Rectal smooth muscle tissue (tissue), 1 donor: Measurements from ENCODE around the gene XCR1.

Source experiments
- H3K27ac ChIP-seq: one replicate; pipeline ENCODE4 v1.7.0; 2013; ENCODE audit warnings: low read depth, low read length, inconsistent platforms
- H3K27me3 ChIP-seq: one replicate; pipeline ENCODE4 v1.7.0; 2013; ENCODE audit warnings: low read length; ENCODE audit not compliant: control insufficient read depth, insufficient read depth
- H3K36me3 ChIP-seq: one replicate; pipeline ENCODE4 v1.7.0; 2013; ENCODE audit warnings: low read length; ENCODE audit not compliant: control insufficient read depth, insufficient read depth
- H3K4me1 ChIP-seq: one replicate; pipeline ENCODE4 v1.7.0; 2013; ENCODE audit warnings: low read length; ENCODE audit not compliant: control insufficient read depth, insufficient read depth
- H3K4me3 ChIP-seq: one replicate; pipeline ENCODE4 v1.7.0; 2013; ENCODE audit warnings: low read length
- H3K9ac ChIP-seq: one replicate; pipeline ENCODE4 v1.7.0; 2013; ENCODE audit warnings: low read length

Gene XCR1

DNA sequence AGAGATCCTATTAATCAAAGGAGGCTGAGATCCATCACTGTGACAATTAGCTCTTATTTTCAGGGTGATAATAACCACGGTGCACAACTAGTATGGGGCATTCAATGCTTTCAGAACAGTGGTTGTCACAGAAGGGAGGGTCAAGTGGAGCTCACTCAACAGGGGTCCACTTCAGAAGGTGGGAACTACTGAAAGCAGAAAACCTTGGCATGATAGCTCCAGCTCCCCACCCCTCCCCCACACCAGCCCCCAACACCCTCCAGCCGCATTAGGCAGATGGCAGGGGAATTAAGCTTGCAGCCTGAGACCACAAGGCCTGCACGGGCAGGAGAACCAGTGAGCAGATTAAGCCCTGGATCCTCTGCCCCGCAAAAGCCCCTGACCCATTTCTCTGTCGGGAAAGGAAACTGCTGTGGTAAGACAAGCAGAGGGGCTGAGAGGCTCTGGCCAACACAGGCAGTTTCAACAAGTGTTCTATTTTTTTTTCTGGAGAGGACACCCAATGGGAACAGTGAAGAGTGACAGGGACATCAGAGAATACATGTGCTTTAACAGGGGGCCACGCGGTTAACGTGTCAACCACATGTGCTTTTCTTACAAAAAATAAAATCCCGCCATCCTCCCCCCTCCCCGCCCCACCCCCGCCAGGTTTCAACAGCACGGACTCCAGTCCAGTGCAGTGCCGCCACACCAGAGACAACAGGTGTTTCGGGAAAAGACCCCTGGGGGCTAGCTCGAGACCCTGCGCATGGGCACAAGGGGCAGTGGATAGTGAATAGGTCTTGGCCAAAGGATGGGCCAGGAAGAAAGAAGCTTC is 32.7 kb downstream of the XCR1 start:
- peak overlapping the region; percentile 94 for H3K4me3 ChIP-seq
- peak overlapping the region; percentile 91 for H3K27ac ChIP-seq
- H3K36me3 ChIP-seq: no peaks in the 10 kb centered on the region
- H3K9ac ChIP-seq: peak overlapping the region; percentile 87
- H3K4me1 ChIP-seq: peaks cover 19% of the 10 kb centered on the region
- no peaks in the 10 kb centered on the region for H3K27me3 ChIP-seq

DNA sequence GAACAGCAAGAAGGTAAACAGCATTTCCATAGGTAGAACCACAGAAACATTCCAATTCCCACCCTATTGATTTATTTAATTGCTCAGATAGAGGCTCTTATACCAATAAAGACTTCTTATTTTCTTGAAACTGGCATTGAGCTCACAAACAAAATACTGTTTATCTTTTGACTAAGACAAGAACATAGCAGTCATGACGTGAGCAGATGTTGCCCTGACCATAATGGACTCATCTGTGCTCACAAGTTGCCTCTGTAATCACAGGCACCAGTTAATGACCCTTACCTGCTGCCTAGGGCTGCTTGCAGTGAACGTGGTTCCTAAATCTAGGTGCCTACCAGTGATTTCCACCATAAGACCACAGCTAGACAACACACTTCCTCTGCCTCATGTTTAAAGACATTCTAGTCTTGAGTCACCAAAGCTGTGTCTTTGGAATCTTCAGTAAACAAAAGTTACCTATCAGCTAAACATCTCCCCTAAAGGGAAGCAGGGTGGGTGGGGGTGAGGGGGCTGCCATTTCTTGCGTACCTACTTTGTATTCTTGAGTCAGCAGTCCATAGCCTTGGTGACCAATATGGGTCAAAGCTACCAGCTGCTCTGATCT is 33.8 kb downstream of the XCR1 start:
- no peaks in the 10 kb centered on the region for H3K27me3 ChIP-seq
- peaks cover 30% of the 10 kb centered on the region for H3K4me1 ChIP-seq
- H3K36me3 ChIP-seq: no peaks in the 10 kb centered on the region
- H3K4me3 ChIP-seq: no peak overlapping the region
- peak overlapping the region; percentile 51 for H3K27ac ChIP-seq
- H3K9ac ChIP-seq: no peak overlapping the region

DNA sequence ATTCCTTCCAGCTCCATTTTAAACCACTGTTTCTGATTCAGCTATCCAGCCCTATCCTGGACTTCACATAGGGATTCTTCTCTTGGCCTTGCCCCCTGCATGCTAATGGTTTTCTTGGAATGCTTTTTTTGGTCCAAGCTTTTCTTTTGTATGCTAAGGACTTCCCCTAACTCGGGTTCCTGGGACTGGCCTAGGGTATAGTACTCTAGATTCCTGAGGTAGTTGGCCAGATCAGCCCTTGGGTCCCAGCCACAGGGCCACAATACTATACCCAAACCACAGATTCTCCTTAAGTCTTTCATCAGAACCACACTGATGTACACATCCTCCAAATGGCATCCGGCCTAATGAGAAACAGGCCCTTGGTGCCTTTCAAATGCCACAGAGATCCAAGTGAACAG is 34.5 kb downstream of the XCR1 start:
- H3K4me3 ChIP-seq: no peak overlapping the region
- H3K27me3 ChIP-seq: no peaks in the 10 kb centered on the region
- H3K27ac ChIP-seq: peak overlapping the region; percentile 51
- peaks cover 37% of the 10 kb centered on the region for H3K4me1 ChIP-seq
- no peak overlapping the region for H3K9ac ChIP-seq
- H3K36me3 ChIP-seq: no peaks in the 10 kb centered on the region

DNA sequence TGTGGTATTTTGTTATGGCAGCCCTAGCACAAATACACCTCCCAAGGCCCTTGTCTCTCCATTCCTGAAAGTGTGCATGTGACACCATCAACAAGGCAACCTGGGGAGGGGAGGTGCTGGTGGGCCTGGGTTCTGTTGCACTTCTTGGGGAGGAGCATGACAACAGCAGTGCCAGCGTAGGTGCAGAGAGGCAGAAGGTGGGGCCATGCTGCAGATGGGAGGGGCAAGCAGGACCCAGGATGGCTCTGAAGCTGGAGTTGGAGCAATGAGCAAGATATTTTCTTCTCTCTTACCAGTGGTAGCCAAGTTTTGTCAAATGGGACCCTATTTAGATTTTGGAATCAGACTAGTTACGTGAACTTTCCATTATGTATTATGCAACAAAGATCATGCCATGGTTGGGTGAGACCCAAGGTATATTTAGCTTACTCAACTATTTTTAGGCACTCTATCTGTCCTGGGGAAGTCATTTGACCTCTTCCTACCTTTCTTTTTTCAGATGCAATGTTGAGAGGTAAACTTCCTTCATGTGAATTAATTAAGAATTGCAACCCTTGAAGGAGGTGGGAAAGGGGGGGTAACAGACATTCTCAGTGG is 35.1 kb downstream of the XCR1 start:
- H3K27ac ChIP-seq: peak overlapping the region; percentile 51
- H3K9ac ChIP-seq: no peak overlapping the region

DNA sequence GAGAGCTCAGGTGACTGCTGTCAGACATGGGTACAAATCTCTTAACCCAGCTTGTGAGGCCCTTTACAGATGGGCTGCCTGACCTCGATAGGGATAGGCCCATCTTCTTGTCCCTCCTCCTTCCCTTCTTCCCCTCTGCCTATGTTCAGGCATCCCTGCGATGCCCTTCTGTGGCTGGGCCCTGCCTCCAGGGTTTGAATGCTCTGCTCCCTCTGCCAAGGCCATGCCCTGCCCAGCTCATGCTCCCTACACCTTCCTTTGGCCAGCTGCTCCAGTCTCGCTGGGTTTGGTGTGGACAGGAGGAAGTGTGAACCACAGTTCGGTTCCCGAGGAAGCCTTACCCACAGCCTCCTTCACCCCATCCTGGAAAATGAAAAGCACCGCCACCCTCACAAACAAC is 35.9 kb downstream of the XCR1 start:
- peaks cover 52% of the 10 kb centered on the region for H3K4me1 ChIP-seq
- H3K4me3 ChIP-seq: no peak overlapping the region
- H3K27ac ChIP-seq: peak overlapping the region; percentile 51
- H3K27me3 ChIP-seq: no peaks in the 10 kb centered on the region
- no peak overlapping the region for H3K9ac ChIP-seq
- H3K36me3 ChIP-seq: no peaks in the 10 kb centered on the region

More for the DNA sequence above, 35.1 kb downstream of the XCR1 start:
- Histone ChIP-seq H3K4me3 (no peak overlapping the region), H3K36me3 (no peaks in the 10 kb centered on the region), H3K4me1 (peaks cover 43% of the 10 kb centered on the region), H3K27me3 (no peaks in the 10 kb centered on the region)

DNA sequence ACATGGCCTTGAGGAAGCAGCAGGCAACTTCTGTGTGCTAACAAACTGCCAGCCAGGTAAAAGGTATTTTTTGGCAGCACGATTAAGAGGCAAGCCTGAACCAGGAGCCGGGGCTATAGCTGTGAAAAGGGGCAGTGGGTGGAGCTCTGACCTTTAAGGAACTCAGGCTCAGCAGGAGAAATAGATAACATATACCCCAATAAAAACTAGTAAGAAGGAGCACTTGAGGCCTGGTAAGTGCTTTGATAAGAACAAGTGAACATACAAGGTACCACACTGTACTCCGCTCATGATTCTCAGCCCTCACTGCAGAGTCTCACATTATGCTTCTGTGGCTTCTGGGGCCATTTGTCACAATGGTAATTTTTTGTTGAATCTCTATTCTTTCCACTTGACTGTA is 37.1 kb downstream of the XCR1 start:
- H3K9ac ChIP-seq: no peak overlapping the region
- H3K4me3 ChIP-seq: no peak overlapping the region
- H3K4me1 ChIP-seq: peaks cover 63% of the 10 kb centered on the region
- no peaks in the 10 kb centered on the region for H3K36me3 ChIP-seq
- no peak overlapping the region for H3K27ac ChIP-seq
- no peaks in the 10 kb centered on the region for H3K27me3 ChIP-seq

DNA sequence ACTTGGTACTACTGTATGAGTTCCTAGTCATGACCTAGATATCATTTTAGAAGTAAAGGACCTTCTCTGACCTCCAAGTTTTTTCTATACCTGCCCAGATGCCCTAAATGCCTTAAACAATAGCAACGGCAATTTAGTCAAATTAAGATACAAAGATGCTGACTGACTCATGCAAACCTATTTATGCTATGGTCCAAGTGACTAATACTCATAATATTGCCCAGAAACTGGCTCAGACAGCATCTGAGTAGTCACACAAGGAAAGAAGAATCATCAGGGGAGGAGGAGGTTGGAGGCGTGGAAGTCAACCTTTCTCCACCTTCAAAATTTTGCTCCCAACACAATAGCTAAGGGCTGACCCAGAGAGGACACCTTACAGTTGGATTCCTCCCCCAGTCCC is 38.5 kb downstream of the XCR1 start:
- Histone ChIP-seq H3K27ac (peak overlapping the region; percentile 81), H3K9ac (no peak overlapping the region), H3K36me3 (peaks cover 5% of the 10 kb centered on the region), H3K4me3 (no peak overlapping the region), H3K4me1 (peaks cover 74% of the 10 kb centered on the region), H3K27me3 (no peaks in the 10 kb centered on the region)

DNA sequence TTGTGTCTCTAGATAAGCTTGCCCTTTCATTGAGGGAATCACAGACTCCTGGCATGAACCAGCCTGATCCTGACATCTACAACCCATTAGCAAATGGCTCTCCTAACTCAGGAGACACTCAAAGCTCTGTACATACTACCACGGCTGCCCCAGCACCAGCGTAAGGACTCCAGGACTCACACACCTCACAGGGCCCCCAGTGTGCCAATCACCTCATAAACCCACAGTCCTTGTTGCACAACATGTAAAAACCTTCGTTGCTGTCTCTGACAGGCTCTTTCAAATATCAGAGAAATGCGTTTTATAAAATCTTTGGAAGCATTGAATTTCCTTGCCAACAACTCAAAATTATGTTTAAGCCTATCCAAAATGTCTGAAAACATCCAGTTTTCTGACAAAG is 38.9 kb downstream of the XCR1 start:
- Histone ChIP-seq H3K27ac (peak overlapping the region; percentile 81), H3K9ac (no peak overlapping the region), H3K27me3 (no peaks in the 10 kb centered on the region), H3K36me3 (peaks cover 8% of the 10 kb centered on the region), H3K4me1 (peaks cover 75% of the 10 kb centered on the region), H3K4me3 (no peak overlapping the region)

DNA sequence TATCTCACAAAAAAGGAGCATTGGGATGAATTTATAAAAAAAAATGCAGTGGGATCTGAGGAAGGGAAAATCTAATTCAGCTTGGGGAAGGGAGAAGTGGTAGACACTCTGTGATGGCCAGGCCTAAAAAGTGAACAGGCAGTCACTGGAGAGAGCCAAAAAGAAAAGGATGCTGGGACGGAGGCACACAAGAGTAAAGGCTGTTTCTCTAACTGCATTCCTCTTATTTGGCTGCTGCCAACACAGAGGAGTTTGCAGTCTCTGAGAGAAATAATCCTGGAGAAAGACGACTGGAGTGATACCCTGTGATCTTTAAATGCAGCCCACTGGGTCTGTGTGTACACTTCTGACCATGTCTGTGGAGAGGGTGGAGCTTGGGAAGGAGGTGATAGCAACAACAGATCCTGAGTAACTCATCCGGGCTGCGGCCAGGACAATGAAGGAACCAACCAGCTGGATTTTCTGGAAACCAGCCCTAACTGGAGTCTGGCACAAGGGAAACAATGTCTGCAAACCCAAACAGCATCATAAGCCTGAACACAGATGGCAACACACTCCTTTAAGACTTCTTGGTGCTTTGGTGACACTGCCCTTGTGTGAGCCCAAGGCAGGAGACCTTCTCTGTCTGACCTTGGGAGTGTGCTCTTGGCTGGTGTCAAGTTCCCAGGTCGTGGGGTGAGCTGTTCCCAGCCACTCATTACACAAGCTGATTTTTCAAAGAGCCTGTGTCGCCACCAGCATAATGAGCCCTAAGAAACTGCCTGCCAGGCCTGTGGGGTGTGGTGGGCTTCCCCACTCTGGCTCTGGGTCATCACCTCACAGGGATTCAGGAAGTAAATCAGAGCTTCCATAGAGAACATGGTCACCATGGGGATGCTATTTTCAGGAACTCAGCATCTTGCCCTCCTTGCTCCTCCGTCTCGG is 39.7 kb downstream of the XCR1 start:
- peaks cover 72% of the 10 kb centered on the region for H3K4me1 ChIP-seq
- peak overlapping the region; percentile 81 for H3K27ac ChIP-seq
- H3K9ac ChIP-seq: no peak overlapping the region
- peaks cover 13% of the 10 kb centered on the region for H3K36me3 ChIP-seq
- no peaks in the 10 kb centered on the region for H3K27me3 ChIP-seq
- peak overlapping the region; percentile 2 for H3K4me3 ChIP-seq

DNA sequence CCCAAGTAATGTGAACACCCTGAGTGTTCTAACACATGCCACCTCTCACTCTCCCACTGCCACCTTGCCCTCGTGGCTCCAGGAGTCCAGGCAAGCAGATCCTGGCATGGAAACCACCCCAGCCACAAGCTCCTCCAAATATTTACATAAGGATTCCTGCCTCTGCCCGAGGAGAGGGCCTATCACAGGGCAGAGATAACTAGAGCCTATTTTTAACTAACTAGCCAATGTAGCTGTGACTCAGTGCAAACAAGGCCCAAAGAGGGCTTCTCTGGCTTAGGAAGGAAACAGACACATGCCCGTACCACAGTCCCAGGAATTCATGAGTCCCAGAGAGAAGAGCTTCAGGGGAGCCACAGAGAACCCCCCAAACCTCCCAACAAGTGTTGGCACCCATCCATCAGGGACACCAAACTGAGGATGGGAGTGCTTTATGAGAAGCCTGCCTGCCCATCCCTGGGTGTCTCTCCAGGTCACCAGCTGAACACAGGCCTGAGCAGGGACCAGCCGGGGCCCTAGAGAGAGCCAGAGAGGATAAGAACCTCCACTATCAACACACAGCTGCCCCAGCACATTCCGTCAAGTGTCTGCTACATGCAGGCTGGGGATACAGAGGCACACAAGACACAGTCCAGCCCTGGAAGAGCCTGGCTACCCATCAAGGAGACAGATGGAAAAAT is 40.8 kb downstream of the XCR1 start:
- Histone ChIP-seq H3K4me1 (peaks cover 64% of the 10 kb centered on the region), H3K36me3 (peaks cover 15% of the 10 kb centered on the region), H3K27ac (peak overlapping the region; percentile 81), H3K9ac (no peak overlapping the region), H3K27me3 (no peaks in the 10 kb centered on the region), H3K4me3 (no peak overlapping the region)

DNA sequence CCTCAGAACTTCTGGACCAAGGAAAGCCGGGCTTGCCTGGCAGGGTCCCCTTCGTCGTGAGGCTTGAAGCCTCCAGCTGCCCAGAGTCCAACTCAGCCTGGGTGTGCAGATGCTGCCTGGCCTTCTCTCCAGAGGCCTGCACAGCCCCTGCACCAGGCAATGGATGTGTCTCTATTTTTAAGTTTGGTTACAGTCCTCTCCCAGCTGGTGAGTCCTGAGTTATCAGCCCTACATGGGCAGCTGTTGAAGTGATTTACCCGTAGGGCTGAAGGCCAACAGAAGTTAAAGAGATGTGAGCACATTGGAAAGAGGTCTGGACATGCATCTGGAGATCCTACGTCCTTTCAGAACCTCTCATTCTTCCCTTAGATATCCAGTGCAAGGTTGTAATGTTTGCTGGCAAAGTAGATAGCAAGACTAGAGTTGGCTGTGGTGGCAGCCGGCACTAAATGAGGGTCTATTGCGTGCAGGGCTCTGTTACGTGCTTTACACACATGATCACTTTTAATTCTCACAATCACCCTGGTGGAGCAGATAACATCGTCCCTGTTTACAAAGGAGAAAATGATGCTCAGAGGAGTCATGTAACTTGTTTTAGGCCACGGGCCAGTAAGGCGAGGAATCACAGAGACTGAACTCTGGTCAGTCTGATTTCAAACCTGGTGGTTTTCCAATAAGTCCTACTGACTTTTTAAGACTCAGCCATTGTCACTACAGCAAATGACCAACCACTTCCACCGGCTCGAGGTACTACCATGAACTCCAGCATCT is 41.6 kb downstream of the XCR1 start:
- peaks cover 19% of the 10 kb centered on the region for H3K36me3 ChIP-seq
- H3K27me3 ChIP-seq: no peaks in the 10 kb centered on the region
- peaks cover 64% of the 10 kb centered on the region for H3K4me1 ChIP-seq
- H3K27ac ChIP-seq: peak overlapping the region; percentile 81
- no peak overlapping the region for H3K9ac ChIP-seq
- peak overlapping the region; percentile 10 for H3K4me3 ChIP-seq
